OCI-LY7 (cell line): Measurements from ENCODE around the gene NME7. TPM values are rescaled to one million over a fixed set of nuclear protein-coding genes. Genes with fewer than 3 reads are reported as not detected.

Source experiments
- BruUV-seq: library from RNA; stranded (reverse); fragments of 400-500 nt; replicated peaks from 2 replicates; lab custom pipeline; 2021; lab: Mats Ljungman, UMichigan
- CTCF ChIA-PET: fragments of 300-600 bp; sonication (Branson Sonifier 250); formaldehyde crosslinking; loops from one replicate; lab custom pipeline; 2022; ENCODE audit warnings: antibody characterized with exemption; ENCODE audit not compliant: unreplicated experiment; lab: Charles Lee
- POLR2A ChIA-PET: fragments of 300-600 bp; sonication (Branson Sonifier 250); formaldehyde crosslinking; loops from one replicate; lab custom pipeline; 2022; ENCODE audit warnings: antibody characterized with exemption; lab: Charles Lee
- DNase-seq: peaks from one replicate; pipeline ENCODE4 v3.0.0-alpha.2; 2015; ENCODE audit warnings: low spot score
- H2AFZ ChIP-seq: fragments of 200-600 bp; sonication (generic), shearing (Covaris generic); 2 replicates; pipeline ENCODE4 v1.6.1; 2014; ENCODE audit warnings: mild to moderate bottlenecking, antibody characterized with exemption, low read length, moderate library complexity
- H3K27ac ChIP-seq: fragments of 200-600 bp; sonication (generic); 2 replicates; pipeline ENCODE4 v1.5.1; 2014; ENCODE audit warnings: mixed run types, low read depth, mild to moderate bottlenecking, moderate library complexity, low read length, inconsistent platforms; ENCODE audit not compliant: poor library complexity, severe bottlenecking
- H3K36me3 ChIP-seq: fragments of 200-600 bp; sonication (generic); 2 replicates; pipeline ENCODE4 v1.6.1; 2014; ENCODE audit warnings: mild to moderate bottlenecking, antibody characterized with exemption, low read length, moderate library complexity, mixed read lengths; ENCODE audit not compliant: insufficient read depth
- H3K4me1 ChIP-seq: fragments of 200-600 bp; sonication (generic); 2 replicates; pipeline ENCODE4 v1.5.1; 2014; ENCODE audit warnings: mild to moderate bottlenecking, low read length; ENCODE audit not compliant: insufficient read depth, poor library complexity, severe bottlenecking
- H3K4me2 ChIP-seq: fragments of 200-600 bp; sonication (generic); 2 replicates; pipeline ENCODE4 v1.6.1; 2014; ENCODE audit warnings: mild to moderate bottlenecking, low read length
- H3K4me3 ChIP-seq: fragments of 200-600 bp; sonication (generic); 2 replicates; pipeline ENCODE4 v1.5.1; 2014; ENCODE audit warnings: mild to moderate bottlenecking, low read depth, low read length; ENCODE audit not compliant: poor library complexity, severe bottlenecking
- H3K79me2 ChIP-seq: fragments of 200-600 bp; sonication (generic); 2 replicates; pipeline ENCODE4 v1.6.1; 2016; ENCODE audit warnings: low read depth, mild to moderate bottlenecking, low read length, moderate library complexity, mixed read lengths; ENCODE audit not compliant: insufficient read depth
- H3K9me2 ChIP-seq: fragments of 200-600 bp; sonication (generic); 2 replicates; pipeline ENCODE4 v1.6.1; 2016; ENCODE audit warnings: mild to moderate bottlenecking, low read length, mixed read lengths; ENCODE audit not compliant: insufficient read depth
- H3K9me3 ChIP-seq: fragments of 200-600 bp; sonication (generic); 2 replicates; pipeline ENCODE4 v1.6.1; 2014; ENCODE audit warnings: mild to moderate bottlenecking, mixed run types, low read length, mixed read lengths
- H4K20me1 ChIP-seq: fragments of 200-600 bp; sonication (generic); 2 replicates; pipeline ENCODE4 v1.6.1; 2014; ENCODE audit warnings: mild to moderate bottlenecking, antibody characterized with exemption, low read length, moderate library complexity, mixed read lengths; ENCODE audit not compliant: insufficient read depth
- CTCF ChIP-seq: fragments of 200-600 bp; sonication (generic); conservative IDR thresholded peaks from 2 replicates; pipeline ENCODE4 v1.5.1; 2014; ENCODE audit warnings: mild to moderate bottlenecking, antibody characterized with exemption, low read length, moderate library complexity, mixed read lengths
- EZH2phosphoT487 ChIP-seq: fragments of 200-600 bp; sonication (generic); IDR thresholded peaks from 2 replicates; pipeline ENCODE4 v1.6.1; 2018; ENCODE audit warnings: low read depth, borderline replicate concordance, mild to moderate bottlenecking, mixed run types, antibody characterized with exemption, low read length, moderate library complexity, mixed read lengths
- intact Hi-C: fragments of 100-400 bp; cut with micrococcal nuclease; formaldehyde crosslinking; loops from one replicate; pipeline ENCODE4 v1.10.0; 2022; ENCODE audit not compliant: unreplicated experiment
- total RNA-seq, 2 experiments: library from RNA; depleted of rRNA in 1 of 2; stranded (reverse); fragments of >200 nt in 1 of 2; shearing (Covaris generic) in 1 of 2; gene quantifications; 2 replicates each; pipeline ENCODE4 v1.2.3, GENCODE V29; 2014 to 2022

NME7 gene
- total RNA-seq, 2 experiments from 2014 or later = 9.3 to 17.0 TPM

- intact Hi-C loops = no loop called here
- POLR2A ChIA-PET = no interaction called here
- CTCF ChIA-PET = no interaction called here
These were observed 72.2 kb downstream of the NME7 start for GRCh38 chr1:169295425-169295824.

GRCh38 chr1:169289016-169289415, 78.6 kb downstream of the NME7 start:
- Histone ChIP-seq H3K4me1 (no peaks in the 10 kb centered on the region), H3K9me2 (no peaks in the 10 kb centered on the region), H2AFZ (no peak overlapping the region), H4K20me1 (no peaks in the 10 kb centered on the region), H3K4me3 (no peak overlapping the region), H3K9me3 (no peaks in the 10 kb centered on the region), H3K4me2 (no peak overlapping the region), H3K27ac (no peak overlapping the region), H3K79me2 (no peaks in the 10 kb centered on the region), H3K36me3 (no peaks in the 10 kb centered on the region)
- intact Hi-C loops = no loop called here
- POLR2A ChIA-PET = no interaction called here
- DNase-seq = no peak
- TF ChIP-seq CTCF (no peak), EZH2phosphoT487 (no peak)
- CTCF ChIA-PET = no interaction called here
- no TSS peak for BruUV-seq

More at GRCh38 chr1:169295425-169295824, 72.2 kb downstream of the NME7 start:
- Histone ChIP-seq H3K9me3 (no peaks in the 10 kb centered on the region), H3K79me2 (no peaks in the 10 kb centered on the region), H4K20me1 (no peaks in the 10 kb centered on the region), H3K9me2 (no peaks in the 10 kb centered on the region), H3K4me3 (no peak overlapping the region), H3K36me3 (no peaks in the 10 kb centered on the region), H3K4me2 (no peak overlapping the region), H3K4me1 (no peaks in the 10 kb centered on the region), H3K27ac (no peak overlapping the region), H2AFZ (no peak overlapping the region)
- no TSS peak for BruUV-seq
- no peak for DNase-seq
- TF ChIP-seq EZH2phosphoT487 (no peak), CTCF (no peak)

DNA sequence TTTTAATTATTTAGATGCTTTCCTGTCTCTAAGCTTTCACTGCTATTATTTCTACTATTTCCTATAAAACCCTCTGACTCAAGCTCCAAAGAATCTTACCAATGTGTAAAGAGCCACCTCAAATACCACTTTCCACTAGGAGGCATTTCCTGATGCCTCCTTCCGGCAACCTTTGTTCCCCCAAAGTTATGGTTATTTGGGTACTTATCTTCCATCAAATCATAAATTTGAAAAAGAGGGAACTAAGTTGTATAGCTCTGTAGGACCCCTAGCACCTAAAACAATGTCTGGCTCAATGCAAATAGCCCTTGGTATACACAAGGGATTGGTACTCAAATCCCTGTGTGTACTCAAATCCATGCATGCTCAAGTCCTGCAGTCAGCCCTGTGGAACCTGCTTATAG, 79.6 kb downstream of the NME7 start:
- Histone ChIP-seq H2AFZ (no peak overlapping the region), H3K9me3 (no peaks in the 10 kb centered on the region), H4K20me1 (no peaks in the 10 kb centered on the region), H3K27ac (no peak overlapping the region), H3K4me2 (no peak overlapping the region), H3K4me1 (no peaks in the 10 kb centered on the region), H3K79me2 (no peaks in the 10 kb centered on the region), H3K9me2 (no peaks in the 10 kb centered on the region), H3K36me3 (no peaks in the 10 kb centered on the region), H3K4me3 (no peak overlapping the region)
- TF ChIP-seq CTCF (no peak), EZH2phosphoT487 (no peak)
- no peak for DNase-seq
- POLR2A ChIA-PET = no interaction called here
- intact Hi-C loops = no loop called here
- CTCF ChIA-PET = no interaction called here
- BruUV-seq = no TSS peak
